H54 (cell line): ENCODE measurements around the gene IL36B.

Source experiments
- DNase-seq: peaks from one replicate; pipeline ENCODE4 v3.0.0; 2011; ENCODE audit warnings: low spot score, mixed read lengths; ENCODE audit not compliant: insufficient read length
- FAIRE-seq: peaks from 3 replicates; lab custom pipeline; 2011; peaks lifted over from hg19 to GRCh38; lab: Jason Lieb, UNC
- POLR2A ChIP-seq: IDR thresholded peaks from 2 replicates; pipeline ENCODE4 v1.6.1; 2011; ENCODE audit warnings: low read depth, mild to moderate bottlenecking, low read length

Gene IL36B

DNA sequence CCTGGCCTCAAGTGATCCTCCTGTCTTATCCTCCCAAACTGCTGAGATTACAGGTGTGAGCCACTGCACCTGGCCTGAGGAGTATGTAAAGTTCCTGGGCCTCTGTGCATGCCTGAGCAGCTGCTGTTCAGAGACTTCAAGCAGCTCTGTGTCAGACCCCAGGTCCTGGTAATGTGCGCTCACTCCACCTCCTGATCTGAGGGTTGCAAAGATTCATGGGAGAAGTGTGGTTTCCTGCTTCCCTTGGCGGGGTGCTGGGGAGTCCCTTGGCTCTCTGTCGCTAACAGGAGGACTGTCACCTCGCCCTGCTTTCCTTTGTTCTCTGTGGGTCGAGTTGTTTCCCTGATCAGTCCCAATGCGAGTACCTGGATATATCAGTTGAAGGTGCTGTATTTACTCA is 56.0 kb downstream of the IL36B start:
- TF ChIP-seq POLR2A, result no peak
- FAIRE-seq (no peak), DNase-seq (no peak)

DNA sequence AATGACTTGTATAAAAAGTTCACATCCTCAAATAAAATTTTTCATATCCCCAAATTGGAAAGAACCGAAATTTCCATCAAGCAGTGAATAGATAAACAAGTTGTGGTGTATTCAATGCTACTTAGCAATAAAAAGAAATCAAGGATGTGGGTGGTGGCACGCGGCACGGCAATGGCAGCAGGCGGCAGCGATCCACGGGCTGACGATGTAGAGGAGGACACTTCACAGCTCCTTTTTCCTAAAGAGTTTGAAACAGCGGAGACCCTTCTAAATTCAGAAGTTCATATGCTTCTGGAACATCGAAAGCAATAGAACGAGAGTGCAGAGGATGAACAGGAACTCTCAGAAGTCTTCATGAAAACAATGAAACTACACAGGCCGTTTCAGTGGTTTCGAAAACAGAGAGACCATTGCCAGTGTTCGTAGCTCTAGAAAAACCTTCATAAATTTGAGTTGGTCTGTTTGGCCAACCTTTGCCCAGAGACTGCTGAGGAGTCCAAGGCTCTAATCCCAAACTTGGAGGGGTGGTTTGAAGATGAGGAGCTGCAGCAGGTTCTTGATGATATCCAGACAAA is 57.2 kb downstream of the IL36B start:
- FAIRE-seq (no peak), DNase-seq (no peak)
- no peak for TF ChIP-seq POLR2A

DNA sequence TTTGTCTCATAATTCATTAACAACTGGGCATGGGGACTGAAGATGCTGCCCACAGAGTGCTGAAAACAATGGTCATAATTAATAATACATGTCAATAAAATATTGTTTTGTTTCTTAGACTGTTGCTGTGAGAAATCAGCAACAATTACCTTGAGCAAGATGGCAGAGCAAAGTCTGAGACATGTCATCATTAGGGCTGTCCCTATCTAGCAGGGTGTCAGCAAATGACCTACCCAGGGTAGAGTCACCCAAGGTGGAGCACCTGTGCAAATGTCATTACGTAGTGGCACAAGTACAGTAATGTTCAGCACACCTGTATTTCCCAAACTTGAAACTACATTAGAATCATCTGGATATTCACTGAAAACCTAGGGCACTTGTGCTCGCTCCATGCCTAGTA is 58.0 kb downstream of the IL36B start:
- DNase-seq, result no peak
- no peak for TF ChIP-seq POLR2A
- FAIRE-seq, result no peak

DNA sequence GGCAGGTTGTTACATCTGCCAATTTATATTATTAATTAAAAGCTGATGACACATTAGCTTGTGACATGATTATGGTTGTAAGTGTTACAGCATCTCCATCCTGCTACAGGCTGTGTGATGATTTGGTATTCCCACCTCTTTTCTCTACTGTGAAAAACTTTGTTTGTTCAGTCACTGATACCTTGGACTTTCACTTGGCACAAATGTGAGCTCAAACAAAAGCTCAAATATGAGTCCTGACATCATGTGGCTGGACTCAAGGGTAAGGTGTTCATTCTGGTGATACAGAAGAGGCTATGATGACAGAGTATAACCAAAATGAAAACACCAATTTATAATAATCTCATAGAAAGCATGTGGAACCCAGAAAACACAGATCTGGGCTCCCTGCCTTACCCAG is 58.8 kb downstream of the IL36B start:
- no peak for DNase-seq
- FAIRE-seq, result no peak
- no peak for TF ChIP-seq POLR2A

DNA sequence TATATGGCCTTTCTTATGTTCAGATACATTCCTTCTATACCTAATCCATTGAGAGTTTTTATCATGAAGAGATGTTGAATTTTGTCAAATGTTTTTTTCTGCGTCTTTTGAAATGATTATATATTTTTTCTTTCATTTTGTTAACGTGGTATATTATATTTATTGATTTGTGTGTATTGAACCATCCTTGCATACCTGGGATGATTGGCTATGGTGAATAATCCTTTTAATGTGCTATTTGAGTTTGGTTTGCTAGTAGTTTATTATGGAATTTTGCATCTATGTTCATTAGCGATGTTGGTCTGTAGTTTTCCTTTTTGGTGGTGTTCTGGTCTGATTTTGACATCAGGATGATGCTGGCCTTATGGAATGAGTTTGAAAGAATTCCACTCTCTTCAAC is 63.1 kb downstream of the IL36B start:
- TF ChIP-seq POLR2A, result no peak
- FAIRE-seq (no peak), DNase-seq (no peak)

DNA sequence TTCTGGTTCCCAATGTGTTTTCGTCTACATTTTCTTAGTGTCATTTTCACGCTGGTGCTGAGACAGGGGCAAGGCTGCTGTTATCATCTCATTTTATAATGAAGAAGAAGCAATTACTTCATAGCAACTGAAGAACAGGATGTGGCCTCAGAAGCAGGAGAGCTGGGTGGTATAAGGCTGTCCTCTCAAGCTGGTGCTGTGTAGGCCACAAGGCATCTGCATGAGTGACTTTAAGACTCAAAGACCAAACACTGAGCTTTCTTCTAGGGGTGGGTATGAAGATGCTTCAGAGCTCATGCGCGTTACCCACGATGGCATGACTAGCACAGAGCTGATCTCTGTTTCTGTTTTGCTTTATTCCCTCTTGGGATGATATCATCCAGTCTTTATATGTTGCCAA is 67.6 kb downstream of the IL36B start:
- TF ChIP-seq POLR2A, result no peak
- DNase-seq (no peak), FAIRE-seq (no peak)

DNA sequence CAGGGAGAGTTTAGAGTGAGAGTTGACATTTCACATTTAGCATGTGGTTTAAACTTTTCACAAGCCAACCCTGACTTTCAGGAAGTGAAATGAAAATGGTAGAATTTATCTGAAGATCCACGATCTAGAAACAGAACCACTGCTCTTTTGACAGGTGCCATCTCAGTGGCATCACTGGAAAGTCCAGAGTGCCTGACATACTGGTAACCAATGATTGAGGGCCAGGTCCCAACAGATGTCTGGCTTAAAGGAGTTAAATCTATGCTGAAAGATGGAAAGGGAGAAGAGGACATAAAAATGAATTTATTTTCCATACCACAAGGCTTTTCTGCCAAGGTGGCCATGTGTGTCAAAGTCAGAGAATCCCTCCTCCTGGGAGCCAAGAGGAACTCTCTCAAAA is 72.1 kb downstream of the IL36B start:
- FAIRE-seq, result no peak
- no peak for TF ChIP-seq POLR2A
- DNase-seq, result no peak

DNA sequence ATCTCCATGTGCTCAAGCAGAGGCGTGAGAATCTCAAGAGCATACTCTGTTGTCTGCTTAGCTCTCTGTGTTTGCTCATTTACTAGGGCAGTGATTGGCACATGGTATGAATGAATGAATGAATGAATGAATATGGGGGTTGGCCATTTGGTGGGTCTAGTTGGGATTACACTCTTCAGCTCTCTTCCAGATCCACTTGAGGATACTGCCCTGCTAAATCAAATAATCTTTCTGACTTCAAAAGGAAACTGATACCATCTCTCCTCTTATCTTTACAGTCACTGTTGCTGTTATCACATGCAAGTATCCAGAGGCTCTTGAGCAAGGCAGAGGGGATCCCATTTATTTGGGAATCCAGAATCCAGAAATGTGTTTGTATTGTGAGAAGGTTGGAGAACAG is 72.9 kb downstream of the IL36B start:
- DNase-seq (no peak), FAIRE-seq (no peak)
- no peak for TF ChIP-seq POLR2A

DNA sequence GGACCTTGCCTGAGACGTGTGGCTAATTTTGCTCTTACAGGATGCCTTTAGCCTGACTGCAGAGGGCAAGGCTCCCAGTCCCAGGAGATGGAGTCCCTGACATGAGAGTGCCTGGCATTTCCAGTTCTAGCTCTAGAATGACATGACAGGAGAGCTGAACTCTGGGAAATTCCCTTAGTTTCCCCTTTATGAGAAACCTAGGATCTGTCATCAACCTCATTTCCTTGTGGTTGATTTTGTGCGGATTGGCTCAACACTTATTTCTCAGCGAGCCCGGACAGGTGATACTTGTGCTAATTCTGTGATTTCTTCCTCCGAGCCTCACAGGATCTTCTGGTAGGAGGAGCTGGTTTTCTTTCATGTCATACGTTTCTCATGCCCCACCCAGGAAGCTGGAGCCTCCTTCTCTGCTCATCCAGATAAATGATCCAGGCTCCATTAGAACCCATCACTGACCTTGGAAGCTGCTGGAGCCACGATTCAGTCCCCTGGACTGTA is 75.1 kb downstream of the IL36B start, which contains the start of gene IL36G:
Gene IL36G, plus strand, starts transcription at position 448 of the 498 bp plus-strand sequence. CDS start 633 bp downstream, outside the sequence.
- FAIRE-seq, result no peak
- TF ChIP-seq POLR2A, result no peak

More for the DNA sequence above, 75.1 kb downstream of the IL36B start, which contains the start of gene IL36G:
- no peak for DNase-seq
